ENCODE results near the gene MTHFS.

The MTHFS gene

GRCh38 chr15:79804838-79805237 lies 92.0 kb downstream of the MTHFS start:
- no peak for TF ChIP-seq CTCF (IDR thresholded peaks at IDR 0.05; ENCODE audit: control insufficient read depth, extremely low read depth, insufficient read depth)
- DNase-seq (ENCODE audit: low read depth): no peak

GRCh38 chr15:79798311-79798710 lies 98.5 kb downstream of the MTHFS start:
- no peak overlapping the region for H3K4me3 ChIP-seq (ENCODE audit: low read depth, low read length)
- no peak for DNase-seq (ENCODE audit: low read depth)
- TF ChIP-seq CTCF (IDR thresholded peaks at IDR 0.05; ENCODE audit: control insufficient read depth, extremely low read depth, insufficient read depth): no peak

More at GRCh38 chr15:79804838-79805237, 92.0 kb downstream of the MTHFS start:
- no peak overlapping the region for H3K4me3 ChIP-seq (ENCODE audit: low read depth, low read length)

Measured in LNCaP clone FGC (cell line).